Spleen (tissue), 7 donors: Measurements from ENCODE around the gene SRGAP3.

Experiments used
- POLR2A ChIP-seq, 3 donors: fragments of 450-650 bp; IDR thresholded peaks; one replicate each; pipeline ENCODE4 v1.5.1; 2017; ENCODE audit warnings: antibody characterized with exemption in 3 of 3, mild to moderate bottlenecking in 1 of 3
- POLR2AphosphoS5 ChIP-seq, 3 donors: sonication (generic); formaldehyde crosslinking; IDR thresholded peaks; one replicate each; pipeline ENCODE4 v1.5.1; 2017; ENCODE audit warnings: antibody characterized with exemption in 3 of 3
- TF ChIP-seq, protein P1 (sequence below), 11 experiments: fragments of 200-600 bp in 7 of 11; fragments of 450-650 bp in 4 of 11; sonication (generic) in 4 of 11; IDR thresholded peaks in 8 of 11; conservative IDR thresholded peaks in 3 of 11; 1 replicate in 7 of 11; 2 replicates in 4 of 11; pipeline versions ENCODE4 v1.4.0 to v1.8.0; 2016 to 2021; ENCODE audit warnings: antibody characterized with exemption in 11 of 11, inconsistent platforms in 4 of 11, mild to moderate bottlenecking in 1 of 11
- donor health status: DM: no; HTN: no; CAD: no; lungs with moderate emphysema.
- donor health status: DM: no; HTN: no; CAD: no.
- donor health status: DM: no; HTN: no; CAD: no.

DNA sequence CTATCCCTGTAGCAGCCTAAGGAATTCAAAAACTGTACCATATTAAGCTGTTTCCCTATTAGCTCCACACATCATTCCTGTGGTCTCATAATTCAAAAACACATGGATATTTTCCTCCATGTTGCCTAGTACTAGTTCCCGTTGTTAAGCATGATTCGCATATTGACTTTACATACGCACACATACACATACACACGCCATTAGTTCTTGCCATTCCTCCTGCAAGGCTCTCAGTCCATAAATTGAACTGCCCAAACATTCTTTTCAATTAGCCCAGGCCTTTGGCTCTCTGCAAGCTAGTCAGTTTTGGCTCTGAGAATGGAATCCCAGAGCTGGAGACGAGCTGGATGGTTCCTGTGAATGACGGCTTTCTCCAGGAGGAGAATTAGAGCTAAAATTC is 229.0 kb downstream of the SRGAP3 start:
- no peak for TF ChIP-seq POLR2AphosphoS5 (IDR thresholded peaks at IDR 0.05)
- no peak for TF ChIP-seq POLR2A (IDR thresholded peaks at IDR 0.05)
- TF ChIP-seq, protein P1, sequence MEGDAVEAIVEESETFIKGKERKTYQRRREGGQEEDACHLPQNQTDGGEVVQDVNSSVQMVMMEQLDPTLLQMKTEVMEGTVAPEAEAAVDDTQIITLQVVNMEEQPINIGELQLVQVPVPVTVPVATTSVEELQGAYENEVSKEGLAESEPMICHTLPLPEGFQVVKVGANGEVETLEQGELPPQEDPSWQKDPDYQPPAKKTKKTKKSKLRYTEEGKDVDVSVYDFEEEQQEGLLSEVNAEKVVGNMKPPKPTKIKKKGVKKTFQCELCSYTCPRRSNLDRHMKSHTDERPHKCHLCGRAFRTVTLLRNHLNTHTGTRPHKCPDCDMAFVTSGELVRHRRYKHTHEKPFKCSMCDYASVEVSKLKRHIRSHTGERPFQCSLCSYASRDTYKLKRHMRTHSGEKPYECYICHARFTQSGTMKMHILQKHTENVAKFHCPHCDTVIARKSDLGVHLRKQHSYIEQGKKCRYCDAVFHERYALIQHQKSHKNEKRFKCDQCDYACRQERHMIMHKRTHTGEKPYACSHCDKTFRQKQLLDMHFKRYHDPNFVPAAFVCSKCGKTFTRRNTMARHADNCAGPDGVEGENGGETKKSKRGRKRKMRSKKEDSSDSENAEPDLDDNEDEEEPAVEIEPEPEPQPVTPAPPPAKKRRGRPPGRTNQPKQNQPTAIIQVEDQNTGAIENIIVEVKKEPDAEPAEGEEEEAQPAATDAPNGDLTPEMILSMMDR (IDR thresholded peaks at IDR 0.05 in 8 of 11, conservative IDR thresholded peaks at IDR 0.05 in 3 of 11): no peak
